Neural progenitor cell (in vitro differentiated cells): ENCODE data around the gene TBC1D23. TPM values are rescaled to one million over a fixed set of nuclear protein-coding genes. Genes with fewer than 3 reads are reported as not detected.

Experiments
- DNase-seq: peaks from one replicate; pipeline ENCODE4 v3.0.0-alpha.2; 2016; ENCODE audit warnings: low spot score
- H2AFZ ChIP-seq: fragments of 200-600 bp; sonication (generic); replicated peaks from 2 replicates; pipeline ENCODE4 v1.6.1; 2016; ENCODE audit warnings: antibody characterized with exemption
- H3F3A ChIP-seq: fragments of 200-600 bp; sonication (generic); 2 replicates; pipeline ENCODE4 v1.6.1; 2016; ENCODE audit warnings: antibody characterized with exemption, low read depth
- H3K27ac ChIP-seq: fragments of 200-600 bp; sonication (generic); 2 replicates; pipeline ENCODE4 v1.5.1; 2016; ENCODE audit warnings: mild to moderate bottlenecking
- H3K27me3 ChIP-seq: fragments of 200-600 bp; sonication (generic); 2 replicates; pipeline ENCODE4 v1.6.1; 2016; ENCODE audit warnings: mild to moderate bottlenecking, moderate library complexity
- H3K36me3 ChIP-seq: fragments of 200-600 bp; sonication (generic); 2 replicates; pipeline ENCODE4 v1.5.1; 2016
- H3K4me1 ChIP-seq: fragments of 200-600 bp; sonication (generic); 2 replicates; pipeline ENCODE4 v1.6.1; 2016; ENCODE audit warnings: mixed run types
- H3K4me2 ChIP-seq: fragments of 200-600 bp; sonication (generic); 2 replicates; pipeline ENCODE4 v1.6.1; 2016
- H3K4me3 ChIP-seq: fragments of 200-600 bp; sonication (generic); 2 replicates; pipeline ENCODE4 v1.5.1; 2016
- H3K79me2 ChIP-seq: fragments of 200-600 bp; sonication (generic); 2 replicates; pipeline ENCODE4 v1.6.1; 2016; ENCODE audit warnings: low read depth
- H3K9ac ChIP-seq: fragments of 200-600 bp; sonication (generic); 2 replicates; pipeline ENCODE4 v1.6.1; 2016
- H3K9me3 ChIP-seq: fragments of 200-600 bp; sonication (generic); 2 replicates; pipeline ENCODE4 v1.5.1; 2016; ENCODE audit warnings: low read depth
- H4K20me1 ChIP-seq: fragments of 200-600 bp; sonication (generic); 2 replicates; pipeline ENCODE4 v1.6.1; 2016; ENCODE audit warnings: low read depth
- H3K27ac Mint-ChIP-seq: 3 replicates; pipeline ENCODE4 v1.8.0; 2021; ENCODE audit warnings: mixed read lengths
- H3K27me3 Mint-ChIP-seq: 2 replicates; pipeline ENCODE4 v1.8.0; 2022; ENCODE audit warnings: low read depth, mild to moderate bottlenecking, inconsistent platforms, moderate library complexity, mixed read lengths; ENCODE audit not compliant: insufficient read depth
- H3K36me3 Mint-ChIP-seq: 3 replicates; pipeline ENCODE4 v1.8.0; 2021; ENCODE audit warnings: mixed read lengths
- H3K4me1 Mint-ChIP-seq: 3 replicates; pipeline ENCODE4 v1.8.0; 2021; ENCODE audit warnings: mixed read lengths
- H3K4me3 Mint-ChIP-seq: 3 replicates; pipeline ENCODE4 v1.8.0; 2021; ENCODE audit warnings: mild to moderate bottlenecking, moderate library complexity, mixed read lengths
- H3K9me3 Mint-ChIP-seq: 3 replicates; pipeline ENCODE4 v1.8.0; 2020; ENCODE audit warnings: mixed read lengths
- CTCF ChIP-seq: fragments of 200-600 bp; sonication (generic); IDR thresholded peaks from 2 replicates; pipeline ENCODE4 v1.5.1; 2017; ENCODE audit warnings: antibody characterized with exemption, mild to moderate bottlenecking
- EZH2 ChIP-seq: fragments of 200-600 bp; sonication (generic); IDR thresholded peaks from 2 replicates; pipeline ENCODE4 v1.6.1; 2017; ENCODE audit warnings: antibody characterized with exemption, mild to moderate bottlenecking, moderate library complexity
- EZH2phosphoT487 ChIP-seq: fragments of 200-600 bp; sonication (generic); IDR thresholded peaks from 2 replicates; pipeline ENCODE4 v1.6.1; 2017; ENCODE audit warnings: antibody characterized with exemption
- total RNA-seq: library from RNA; depleted of rRNA; stranded (reverse); fragments of >200 nt; gene quantifications from 2 replicates; pipeline ENCODE4 v1.2.3, GENCODE V29; 2015; ENCODE audit warnings: low replicate concordance

The TBC1D23 gene
- total RNA-seq, 1 donor from 2014 or later: 50.1 TPM

GRCh38 chr3:100245136-100245535 lies 15.7 kb upstream of the TBC1D23 start:
- TF ChIP-seq EZH2phosphoT487 (no peak), CTCF (no peak), EZH2 (no peak)
- Mint-ChIP-seq H3K27me3 (no peaks in the 10 kb centered on the region), H3K36me3 (no peaks in the 10 kb centered on the region), H3K4me1 (peaks cover 3% of the 10 kb centered on the region), H3K9me3 (no peaks in the 10 kb centered on the region), H3K4me3 (no peak overlapping the region), H3K27ac (no peak overlapping the region)
- H3K9ac ChIP-seq: no peak overlapping the region
- H3K79me2 ChIP-seq: no peaks in the 10 kb centered on the region
- no peak for DNase-seq
- H3K4me1 ChIP-seq: no peaks in the 10 kb centered on the region
- no peak overlapping the region for H2AFZ ChIP-seq
- no peaks in the 10 kb centered on the region for H3K9me3 ChIP-seq
- no peaks in the 10 kb centered on the region for H3K27me3 ChIP-seq
- no peak overlapping the region for H3K27ac ChIP-seq
- H3K4me3 ChIP-seq: no peak overlapping the region
- H3K36me3 ChIP-seq: no peaks in the 10 kb centered on the region
- no peaks in the 10 kb centered on the region for H4K20me1 ChIP-seq
- no peaks in the 10 kb centered on the region for H3F3A ChIP-seq
- H3K4me2 ChIP-seq: no peak overlapping the region

- no peaks in the 10 kb centered on the region for H3K27me3 ChIP-seq
- H3K4me3 Mint-ChIP-seq: no peak overlapping the region
- H3K9ac ChIP-seq: no peak overlapping the region
- no peaks in the 10 kb centered on the region for H3K4me1 ChIP-seq
- H2AFZ ChIP-seq: no peak overlapping the region
- H3K27ac ChIP-seq: no peak overlapping the region
- H3K79me2 ChIP-seq: no peaks in the 10 kb centered on the region
- no peaks in the 10 kb centered on the region for H3K36me3 ChIP-seq
- no peaks in the 10 kb centered on the region for H3K9me3 ChIP-seq
- H3K27me3 Mint-ChIP-seq: peaks cover 3% of the 10 kb centered on the region
- H3K27ac Mint-ChIP-seq: no peak overlapping the region
- H3K4me3 ChIP-seq: no peak overlapping the region
- no peaks in the 10 kb centered on the region for H4K20me1 ChIP-seq
- H3F3A ChIP-seq: no peaks in the 10 kb centered on the region
- TF ChIP-seq EZH2 (no peak), CTCF (no peak), EZH2phosphoT487 (no peak)
- H3K4me1 Mint-ChIP-seq: peaks cover 5% of the 10 kb centered on the region
- H3K36me3 Mint-ChIP-seq: no peaks in the 10 kb centered on the region
- no peaks in the 10 kb centered on the region for H3K9me3 Mint-ChIP-seq
- H3K4me2 ChIP-seq: no peak overlapping the region
- no peak for DNase-seq
These were observed 14.9 kb upstream of the TBC1D23 start for GRCh38 chr3:100245927-100246326.

GRCh38 chr3:100246999-100247398 lies 13.8 kb upstream of the TBC1D23 start:
- no peak overlapping the region for H3K27ac ChIP-seq
- H3K9ac ChIP-seq: no peak overlapping the region
- H3K79me2 ChIP-seq: no peaks in the 10 kb centered on the region
- no peaks in the 10 kb centered on the region for H3K27me3 ChIP-seq
- H3K4me2 ChIP-seq: no peak overlapping the region
- no peaks in the 10 kb centered on the region for H3K36me3 ChIP-seq
- no peak for TF ChIP-seq EZH2phosphoT487
- no peak for TF ChIP-seq CTCF
- no peak for TF ChIP-seq EZH2
- H2AFZ ChIP-seq: no peak overlapping the region
- no peaks in the 10 kb centered on the region for H3K4me1 ChIP-seq
- no peaks in the 10 kb centered on the region for H3K9me3 ChIP-seq
- no peak overlapping the region for H3K27ac Mint-ChIP-seq
- no peak overlapping the region for H3K4me3 ChIP-seq
- no peak for DNase-seq
- H3K36me3 Mint-ChIP-seq: no peaks in the 10 kb centered on the region
- H3F3A ChIP-seq: no peaks in the 10 kb centered on the region
- peaks cover 5% of the 10 kb centered on the region for H3K4me1 Mint-ChIP-seq
- peaks cover 3% of the 10 kb centered on the region for H3K27me3 Mint-ChIP-seq
- no peak overlapping the region for H3K4me3 Mint-ChIP-seq
- no peaks in the 10 kb centered on the region for H4K20me1 ChIP-seq
- H3K9me3 Mint-ChIP-seq: peaks cover 5% of the 10 kb centered on the region
